8988T (cell line): ENCODE data around the gene SCUBE1.

Experiments used
- DNase-seq: peaks from one replicate; pipeline ENCODE4 v3.0.0; 2011

SCUBE1 gene

GRCh38 chr22:43255299-43255698 is 87.9 kb downstream of the SCUBE1 start:
- DNase-seq: no peak

- no peak for DNase-seq
These were observed 89.3 kb downstream of the SCUBE1 start for GRCh38 chr22:43253839-43254238.

- DNase-seq: no peak
These were observed 90.9 kb downstream of the SCUBE1 start for GRCh38 chr22:43252319-43252718.

- DNase-seq: no peak
These were observed 93.2 kb downstream of the SCUBE1 start for GRCh38 chr22:43249789-43250471.

- DNase-seq: no peak
These were observed 95.5 kb downstream of the SCUBE1 start for GRCh38 chr22:43247546-43248260.

- no peak for DNase-seq
These were observed 97.0 kb downstream of the SCUBE1 start for GRCh38 chr22:43246188-43246587.

- DNase-seq: no peak
These were observed 97.5 kb downstream of the SCUBE1 start for GRCh38 chr22:43245717-43246116.

GRCh38 chr22:43244803-43245527 is 98.2 kb downstream of the SCUBE1 start:
- DNase-seq: no peak

- DNase-seq: no peak
These were observed 98.8 kb downstream of the SCUBE1 start for GRCh38 chr22:43244402-43244801.

GRCh38 chr22:43243324-43243723 is 99.8 kb downstream of the SCUBE1 start:
- no peak for DNase-seq

- no peak for DNase-seq
These were observed 100.5 kb downstream of the SCUBE1 start for GRCh38 chr22:43242627-43243026.

GRCh38 chr22:43241699-43242386 is 101.3 kb downstream of the SCUBE1 start:
- no peak for DNase-seq

- no peak for DNase-seq
These were observed 102.0 kb downstream of the SCUBE1 start for GRCh38 chr22:43241138-43241597.

GRCh38 chr22:43240614-43241013 is 102.6 kb downstream of the SCUBE1 start:
- no peak for DNase-seq

- DNase-seq: no peak
These were observed 103.2 kb downstream of the SCUBE1 start for GRCh38 chr22:43239956-43240355.

GRCh38 chr22:43239193-43239780 is 103.9 kb downstream of the SCUBE1 start:
- no peak for DNase-seq

- no peak for DNase-seq
These were observed 104.6 kb downstream of the SCUBE1 start for GRCh38 chr22:43238526-43239006.

GRCh38 chr22:43237280-43237679 is 105.9 kb downstream of the SCUBE1 start:
- no peak for DNase-seq

- DNase-seq: no peak
These were observed 106.6 kb downstream of the SCUBE1 start for GRCh38 chr22:43236411-43237166.

GRCh38 chr22:43235445-43236409 is 107.4 kb downstream of the SCUBE1 start:
- no peak for DNase-seq
